PC-3 (cell line): ENCODE data around the gene GRHPR.

Source experiments
- CTCF ChIP-seq: fragments of 300-600 bp; sonication (generic); conservative IDR thresholded peaks from 2 replicates; pipeline ENCODE4 v1.5.1; 2017; ENCODE audit warnings: antibody characterized with exemption, low read depth, mild to moderate bottlenecking, low read length
- EZH2 ChIP-seq: fragments of 300-600 bp; sonication (generic); IDR thresholded peaks from one replicate; pipeline ENCODE4 v1.6.1; 2017; ENCODE audit warnings: antibody characterized with exemption, mild to moderate bottlenecking, low read length; ENCODE audit not compliant: unreplicated experiment

- no peak for TF ChIP-seq CTCF
- no peak for TF ChIP-seq EZH2
These were observed 14.0 kb downstream of the GRHPR start for GRCh38 chr9:37436540-37436939.
